Activated naive CD8-positive, alpha-beta T cell treated with anti-CD3 and anti-CD28 coated beads, Interleukin-2, amount 50 U/mL, for 24 hours (primary cell): ENCODE measurements around the gene FCRL6.

Experiments
- ATAC-seq: fragments of 150-1000 bp; cut with Tn5 transposase; one replicate; pipeline ENCODE4 v1.10.0; 2021
- DNase-seq: peaks from one replicate; pipeline ENCODE4 v3.0.0; 2021
- H3K27ac Mint-ChIP-seq: one replicate; pipeline ENCODE4 v1.8.0; 2021; ENCODE audit warnings: mild to moderate bottlenecking, mixed read lengths
- H3K27me3 Mint-ChIP-seq: one replicate; pipeline ENCODE4 v1.8.0; 2021; ENCODE audit warnings: mixed read lengths
- H3K36me3 Mint-ChIP-seq: one replicate; pipeline ENCODE4 v1.8.0; 2021; ENCODE audit warnings: low read depth, mixed read lengths
- H3K4me1 Mint-ChIP-seq: one replicate; pipeline ENCODE4 v1.8.0; 2021; ENCODE audit warnings: mixed read lengths
- H3K4me3 Mint-ChIP-seq: one replicate; pipeline ENCODE4 v1.8.0; 2021; ENCODE audit warnings: mild to moderate bottlenecking, moderate library complexity, mixed read lengths
- H3K9me3 Mint-ChIP-seq: one replicate; pipeline ENCODE4 v1.8.0; 2021; ENCODE audit warnings: mixed read lengths

FCRL6 gene

DNA sequence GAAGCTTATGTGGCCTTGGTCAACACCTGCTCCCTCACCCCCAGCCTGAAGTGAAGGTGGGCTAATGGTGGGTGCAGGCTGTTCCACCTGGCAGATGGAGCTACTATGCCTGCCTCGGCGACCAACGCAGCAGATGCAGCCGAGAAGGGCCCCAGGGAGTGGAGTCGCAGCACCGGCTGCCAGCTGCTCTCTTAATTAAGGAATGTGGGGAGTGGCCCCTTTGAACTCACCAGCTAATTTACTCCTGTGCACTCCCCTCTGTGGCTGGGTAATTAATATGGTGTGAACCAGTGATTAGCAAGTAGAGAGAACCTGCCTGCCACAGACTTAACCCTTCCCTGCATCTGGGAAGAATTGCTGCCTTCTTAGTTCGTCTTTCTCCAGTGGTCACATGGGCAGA is 21.2 kb downstream of the FCRL6 start:
- no peak overlapping the region for H3K27ac Mint-ChIP-seq
- ATAC-seq (no peak), DNase-seq (no peak)
- H3K9me3 Mint-ChIP-seq, result peaks cover 7% of the 10 kb centered on the region
- no peak overlapping the region for H3K4me3 Mint-ChIP-seq
- peaks cover 59% of the 10 kb centered on the region for H3K4me1 Mint-ChIP-seq
- H3K27me3 Mint-ChIP-seq, result no peaks in the 10 kb centered on the region
- H3K36me3 Mint-ChIP-seq, result peaks cover 2% of the 10 kb centered on the region

- H3K27me3 Mint-ChIP-seq, result no peaks in the 10 kb centered on the region
- peaks cover 2% of the 10 kb centered on the region for H3K36me3 Mint-ChIP-seq
- no peak overlapping the region for H3K4me3 Mint-ChIP-seq
- no peak for ATAC-seq
- H3K9me3 Mint-ChIP-seq, result peaks cover 7% of the 10 kb centered on the region
- H3K27ac Mint-ChIP-seq, result no peak overlapping the region
- no peak for DNase-seq
- peaks cover 53% of the 10 kb centered on the region for H3K4me1 Mint-ChIP-seq
Observed at GRCh38 chr1:159825564-159825963, 23.4 kb downstream of the FCRL6 start.

GRCh38 chr1:159826441-159827101 is 24.4 kb downstream of the FCRL6 start, which contains the start of gene SLAMF8:
Gene SLAMF8, plus strand, starts transcription at chr1:159826873. Its CDS starts 26 bp downstream, at chr1:159826899.
- Mint-ChIP-seq H3K27ac (peak within 1 kb of the TSS; percentile 79), H3K27me3 (no peaks in the 10 kb centered on the region), H3K36me3 (peaks cover 2% of the 10 kb centered on the region), H3K4me1 (peaks cover 53% of the 10 kb centered on the region), H3K4me3 (peak within 1 kb of the TSS; percentile 16), H3K9me3 (peaks cover 7% of the 10 kb centered on the region)
- peak; percentile 59 for DNase-seq
- peak; percentile 71 for ATAC-seq

GRCh38 chr1:159827102-159827490 is 24.9 kb downstream of the FCRL6 start:
- H3K27ac Mint-ChIP-seq, result peak overlapping the region; percentile 79
- DNase-seq (no peak), ATAC-seq (no peak)
- H3K4me1 Mint-ChIP-seq, result peaks cover 53% of the 10 kb centered on the region
- no peaks in the 10 kb centered on the region for H3K27me3 Mint-ChIP-seq
- peaks cover 2% of the 10 kb centered on the region for H3K36me3 Mint-ChIP-seq
- H3K9me3 Mint-ChIP-seq, result peaks cover 7% of the 10 kb centered on the region
- peak overlapping the region; percentile 16 for H3K4me3 Mint-ChIP-seq

GRCh38 chr1:159827549-159827948 is 25.4 kb downstream of the FCRL6 start:
- peak overlapping the region; percentile 79 for H3K27ac Mint-ChIP-seq
- peaks cover 2% of the 10 kb centered on the region for H3K36me3 Mint-ChIP-seq
- H3K9me3 Mint-ChIP-seq, result peaks cover 7% of the 10 kb centered on the region
- H3K27me3 Mint-ChIP-seq, result no peaks in the 10 kb centered on the region
- peaks cover 53% of the 10 kb centered on the region for H3K4me1 Mint-ChIP-seq
- DNase-seq (no peak), ATAC-seq (no peak)
- H3K4me3 Mint-ChIP-seq, result no peak overlapping the region

DNA sequence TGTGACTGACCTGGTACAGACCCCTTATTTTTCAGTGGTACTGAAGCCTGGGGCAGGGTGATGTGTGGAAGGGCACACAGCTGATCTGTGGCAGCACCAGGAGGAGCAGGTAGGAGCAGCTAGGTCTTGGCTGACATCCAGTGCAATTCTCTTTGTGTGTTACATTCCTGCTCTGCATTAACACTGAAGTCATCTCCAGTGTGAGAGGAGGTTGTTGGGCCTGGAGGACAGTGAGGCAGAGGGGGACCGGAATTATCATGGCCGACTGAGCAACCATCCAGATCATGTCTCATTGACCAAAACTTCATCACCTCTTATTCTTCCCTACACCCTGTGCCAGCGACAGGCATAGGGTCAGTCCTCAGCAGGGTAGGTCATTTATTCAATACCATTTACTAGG is 26.0 kb downstream of the FCRL6 start:
- Mint-ChIP-seq H3K36me3 (peaks cover 2% of the 10 kb centered on the region), H3K9me3 (peaks cover 7% of the 10 kb centered on the region), H3K4me3 (no peak overlapping the region), H3K4me1 (peaks cover 53% of the 10 kb centered on the region), H3K27ac (no peak overlapping the region), H3K27me3 (no peaks in the 10 kb centered on the region)
- ATAC-seq (no peak), DNase-seq (no peak)

- Mint-ChIP-seq H3K27ac (no peak overlapping the region), H3K9me3 (peaks cover 7% of the 10 kb centered on the region), H3K36me3 (peaks cover 2% of the 10 kb centered on the region), H3K4me1 (peaks cover 50% of the 10 kb centered on the region), H3K4me3 (no peak overlapping the region), H3K27me3 (no peaks in the 10 kb centered on the region)
- ATAC-seq (no peak), DNase-seq (no peak)
Observed at GRCh38 chr1:159828581-159829272, 26.6 kb downstream of the FCRL6 start.

GRCh38 chr1:159829273-159829634 is 27.1 kb downstream of the FCRL6 start:
- H3K27me3 Mint-ChIP-seq, result no peaks in the 10 kb centered on the region
- H3K4me3 Mint-ChIP-seq, result no peak overlapping the region
- H3K27ac Mint-ChIP-seq, result no peak overlapping the region
- DNase-seq (no peak), ATAC-seq (peak; percentile 37)
- peaks cover 7% of the 10 kb centered on the region for H3K9me3 Mint-ChIP-seq
- H3K36me3 Mint-ChIP-seq, result peaks cover 2% of the 10 kb centered on the region
- peaks cover 48% of the 10 kb centered on the region for H3K4me1 Mint-ChIP-seq

GRCh38 chr1:159829822-159830465 is 27.8 kb downstream of the FCRL6 start:
- peaks cover 7% of the 10 kb centered on the region for H3K9me3 Mint-ChIP-seq
- ATAC-seq (no peak), DNase-seq (no peak)
- no peaks in the 10 kb centered on the region for H3K27me3 Mint-ChIP-seq
- H3K36me3 Mint-ChIP-seq, result peaks cover 2% of the 10 kb centered on the region
- H3K4me1 Mint-ChIP-seq, result peaks cover 42% of the 10 kb centered on the region
- no peak overlapping the region for H3K27ac Mint-ChIP-seq
- no peak overlapping the region for H3K4me3 Mint-ChIP-seq

GRCh38 chr1:159830722-159831121 is 28.6 kb downstream of the FCRL6 start:
- peaks cover 7% of the 10 kb centered on the region for H3K9me3 Mint-ChIP-seq
- peaks cover 35% of the 10 kb centered on the region for H3K4me1 Mint-ChIP-seq

DNA sequence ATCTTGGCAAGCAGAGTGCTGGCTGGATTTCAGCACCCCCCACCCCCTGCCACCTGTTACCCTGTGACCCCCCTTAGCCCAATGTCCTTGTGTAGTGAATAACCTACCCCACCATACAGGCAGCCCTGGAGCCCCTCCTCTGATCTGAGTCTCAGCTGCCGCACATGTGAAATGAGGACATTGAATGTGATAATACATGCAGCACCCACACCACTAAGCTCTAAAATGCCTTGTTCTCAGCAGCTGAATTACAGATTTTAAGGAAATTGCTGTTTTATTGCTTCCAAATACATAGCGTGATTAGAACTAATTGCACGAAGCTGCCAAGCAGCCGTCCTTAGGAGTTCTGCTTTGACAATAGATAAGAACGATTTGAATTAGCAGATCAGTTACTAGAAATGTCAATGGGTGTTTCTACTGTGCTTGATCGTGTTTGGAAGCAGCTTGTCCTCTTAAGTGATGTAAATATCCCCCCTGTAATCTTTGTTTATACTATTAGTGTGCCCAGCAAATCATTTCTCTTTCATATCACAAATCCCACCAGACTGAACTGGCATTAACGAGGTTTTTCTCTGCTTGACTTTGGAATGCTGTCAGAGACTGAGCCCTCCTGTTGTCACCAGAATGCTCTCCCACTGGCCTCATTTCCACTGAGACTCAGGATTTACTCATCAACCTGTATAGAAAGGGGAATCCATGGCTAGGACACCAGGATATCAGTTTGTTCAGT is 29.4 kb downstream of the FCRL6 start:
- no peaks in the 10 kb centered on the region for H3K27me3 Mint-ChIP-seq
- H3K4me3 Mint-ChIP-seq, result no peak overlapping the region
- H3K4me1 Mint-ChIP-seq, result peaks cover 26% of the 10 kb centered on the region
- peaks cover 3% of the 10 kb centered on the region for H3K36me3 Mint-ChIP-seq
- no peak for ATAC-seq
- no peak overlapping the region for H3K27ac Mint-ChIP-seq
- no peak for DNase-seq
- peaks cover 4% of the 10 kb centered on the region for H3K9me3 Mint-ChIP-seq

More at GRCh38 chr1:159830722-159831121, 28.6 kb downstream of the FCRL6 start:
- Mint-ChIP-seq H3K27ac (no peak overlapping the region), H3K27me3 (no peaks in the 10 kb centered on the region), H3K36me3 (peaks cover 2% of the 10 kb centered on the region), H3K4me3 (no peak overlapping the region)
- DNase-seq, result no peak
- no peak for ATAC-seq

DNA sequence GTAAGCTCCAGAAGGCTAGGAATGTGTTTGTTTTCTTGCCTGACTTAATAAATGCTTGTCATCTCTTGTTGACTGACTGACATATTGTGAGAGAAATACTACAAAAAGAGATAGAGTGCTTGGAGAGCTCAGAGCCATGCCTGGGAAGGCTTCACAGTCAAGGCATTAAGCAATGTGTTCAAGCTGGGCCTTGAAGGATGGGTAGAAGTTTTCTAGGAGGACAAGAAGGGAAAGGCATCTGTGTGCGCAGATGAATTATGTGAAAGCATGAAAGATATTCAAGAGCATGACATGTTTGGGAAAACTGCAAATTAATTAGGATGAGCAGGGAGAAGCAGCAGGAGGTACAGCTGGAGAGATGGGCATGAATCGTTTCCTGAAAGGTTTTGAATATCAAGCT is 30.1 kb downstream of the FCRL6 start:
- Mint-ChIP-seq H3K27me3 (no peaks in the 10 kb centered on the region), H3K36me3 (peaks cover 3% of the 10 kb centered on the region), H3K4me1 (peaks cover 19% of the 10 kb centered on the region), H3K9me3 (no peaks in the 10 kb centered on the region), H3K4me3 (no peak overlapping the region), H3K27ac (no peak overlapping the region)
- DNase-seq (no peak), ATAC-seq (no peak)

DNA sequence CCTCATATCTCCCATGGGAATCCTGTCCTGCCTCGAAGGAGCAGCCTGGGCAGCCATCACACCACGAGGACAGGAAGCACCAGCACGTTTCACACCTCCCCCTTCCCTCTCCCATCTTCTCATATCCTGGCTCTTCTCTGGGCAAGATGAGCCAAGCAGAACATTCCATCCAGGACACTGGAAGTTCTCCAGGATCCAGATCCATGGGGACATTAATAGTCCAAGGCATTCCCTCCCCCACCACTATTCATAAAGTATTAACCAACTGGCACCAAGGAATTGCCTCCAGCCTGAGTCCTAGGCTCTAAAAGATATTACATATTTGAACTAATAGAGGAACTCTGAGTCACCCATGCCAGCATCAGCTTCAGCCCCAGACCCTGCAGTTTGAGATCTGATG is 33.2 kb downstream of the FCRL6 start:
- Mint-ChIP-seq H3K36me3 (peaks cover 3% of the 10 kb centered on the region), H3K27me3 (no peaks in the 10 kb centered on the region), H3K4me3 (no peak overlapping the region), H3K27ac (no peak overlapping the region), H3K4me1 (peaks cover 17% of the 10 kb centered on the region), H3K9me3 (no peaks in the 10 kb centered on the region)
- no peak for DNase-seq
- no peak for ATAC-seq

DNA sequence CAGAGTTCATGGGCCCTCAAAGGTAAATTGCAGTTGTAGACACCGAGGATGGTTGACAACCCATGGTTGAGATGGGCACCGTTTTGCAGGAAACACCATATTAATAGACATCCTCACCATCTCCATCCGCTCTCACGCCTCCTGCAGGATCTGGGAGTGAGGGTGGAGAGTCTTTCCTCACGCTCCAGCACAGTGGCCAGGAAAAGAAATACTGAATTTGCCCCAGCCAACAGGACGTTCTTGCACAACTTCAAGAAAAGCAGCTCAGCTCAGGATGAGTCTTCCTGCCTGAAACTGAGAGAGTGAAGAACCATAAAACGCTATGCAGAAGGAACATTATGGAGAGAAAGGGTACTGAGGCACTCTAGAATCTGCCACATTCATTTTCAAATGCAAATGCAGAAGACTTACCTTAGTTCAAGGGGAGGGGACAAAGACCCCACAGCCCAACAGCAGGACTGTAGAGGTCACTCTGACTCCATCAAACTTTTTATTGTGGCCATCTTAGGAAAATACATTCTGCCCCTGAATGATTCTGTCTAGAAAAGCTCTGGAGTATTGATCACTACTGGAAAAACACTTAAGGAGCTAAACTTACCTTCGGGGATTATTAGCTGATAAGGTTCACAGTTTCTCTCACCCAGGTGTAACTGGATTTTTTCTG is 33.8 kb downstream of the FCRL6 start:
- DNase-seq, result no peak
- peaks cover 3% of the 10 kb centered on the region for H3K36me3 Mint-ChIP-seq
- peaks cover 17% of the 10 kb centered on the region for H3K4me1 Mint-ChIP-seq
- no peaks in the 10 kb centered on the region for H3K27me3 Mint-ChIP-seq
- no peak for ATAC-seq
- H3K9me3 Mint-ChIP-seq, result no peaks in the 10 kb centered on the region
- H3K4me3 Mint-ChIP-seq, result no peak overlapping the region
- no peak overlapping the region for H3K27ac Mint-ChIP-seq
